Prostate gland (tissue), 2 donors: ENCODE measurements around the gene UBE2J2.

Source experiments
- CTCF ChIP-seq, 4 experiments: fragments of 200-600 bp in 2 of 4; fragments of 450-650 bp in 2 of 4; sonication (generic) in 2 of 4; IDR thresholded peaks; 1 replicate in 3 of 4; 2 replicates in 1 of 4; pipeline ENCODE4 v1.5.1; 2016 to 2019; ENCODE audit warnings: antibody characterized with exemption in 4 of 4, mild to moderate bottlenecking in 2 of 4, moderate library complexity in 2 of 4
- POLR2A ChIP-seq: fragments of 450-650 bp; IDR thresholded peaks from one replicate; pipeline ENCODE4 v1.6.1; 2016; ENCODE audit warnings: antibody characterized with exemption, mild to moderate bottlenecking

- TF ChIP-seq CTCF (IDR thresholded peaks at IDR 0.05) (no peak), POLR2A (no peak)
These were observed 64.8 kb downstream of the UBE2J2 start for GRCh38 chr1:1208713-1209433.
